ENCODE measurements around the gene DNAAF1. TPM values are rescaled to one million over a fixed set of nuclear protein-coding genes. Genes with fewer than 3 reads are reported as not detected.
"Not testable (repeated sequence)": the region's sequence is repeated elsewhere in the genome, so short reads cannot be mapped to it uniquely, and the experiment has no call there.

The DNAAF1 gene
- total and polyA plus RNA-seq, 4 experiments from 2014 or later = 0.19 to 1.2 TPM; not detected in 2

GRCh38 chr16:84197466-84198128 is 52.5 kb downstream of the DNAAF1 start:
- H3K4me1 ChIP-seq (ENCODE audit: insufficient read depth, low read length) = peaks cover 10% of the 10 kb centered on the region
- Mint-ChIP-seq H3K27ac (no peak overlapping the region), H3K27me3 (peaks cover 0 to 3% of the 10 kb centered on the region in 2 donors), H3K36me3 (no peaks in the 10 kb centered on the region), H3K9me3 (no peaks in the 10 kb centered on the region), H3K4me3 (no peak overlapping the region), H3K4me1 (peaks cover 3 to 18% (median 16%) of the 10 kb centered on the region in 4 donors)
- H3K36me3 ChIP-seq (ENCODE audit: insufficient read depth, low read length) = no peaks in the 10 kb centered on the region
- no peaks in the 10 kb centered on the region for H3K9me3 ChIP-seq (ENCODE audit: control insufficient read depth in 1 of 2, low read length in 2 of 2)
- CTCF ChIA-PET (ENCODE audit: partially characterized antibody) = interaction anchor here (1.5 kb wide), 1 partner anchor 10 kb away, joined by 4 read pairs; the partner anchor contains the start of gene TAF1C
- POLR2A ChIA-PET (ENCODE audit: partially characterized antibody) = no interaction called here
- H3K4me3 ChIP-seq (ENCODE audit: low read length in 2 of 2) = no peak overlapping the region
- no peaks in the 10 kb centered on the region for H3K27me3 ChIP-seq (ENCODE audit: insufficient read depth, low read length)
- intact Hi-C loops (cut with micrococcal nuclease) = no loop called here
- H3K27ac ChIP-seq (ENCODE audit: low read depth, low read length) = no peak overlapping the region
- DNase-seq = no peak

DNA sequence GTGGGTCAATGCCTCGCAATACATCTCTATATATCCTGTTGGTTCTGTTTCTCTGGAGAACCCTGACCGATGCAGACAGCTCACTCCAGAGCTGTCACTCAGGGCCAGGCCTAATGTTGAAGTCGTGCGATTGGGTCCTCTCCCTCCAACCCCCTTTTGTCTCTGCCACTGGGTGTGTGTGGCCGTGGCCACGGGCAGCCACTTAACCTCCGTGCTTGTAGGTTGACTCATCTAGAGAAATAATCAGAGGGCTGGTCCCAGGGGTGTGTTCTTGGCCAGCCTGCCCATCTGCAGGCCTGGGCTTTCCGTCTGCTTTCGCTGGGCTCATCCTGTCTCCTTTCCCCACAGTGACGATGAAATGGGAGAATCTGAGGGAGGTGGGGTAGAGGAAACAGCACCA is 53.3 kb downstream of the DNAAF1 start:
- Histone ChIP-seq H3K36me3 (ENCODE audit: insufficient read depth, low read length) (no peaks in the 10 kb centered on the region), H3K9me3 (ENCODE audit: control insufficient read depth in 1 of 2, low read length in 2 of 2) (no peaks in the 10 kb centered on the region), H3K4me3 (ENCODE audit: low read length in 2 of 2) (no peak overlapping the region), H3K4me1 (ENCODE audit: insufficient read depth, low read length) (peaks cover 8% of the 10 kb centered on the region), H3K27ac (ENCODE audit: low read depth, low read length) (no peak overlapping the region), H3K27me3 (ENCODE audit: insufficient read depth, low read length) (no peaks in the 10 kb centered on the region)
- H3K9me3 Mint-ChIP-seq = no peaks in the 10 kb centered on the region
- CTCF ChIA-PET (ENCODE audit: partially characterized antibody) = no interaction called here
- no peak overlapping the region for H3K27ac Mint-ChIP-seq
- peaks cover 0 to 4% of the 10 kb centered on the region in 2 donors for H3K27me3 Mint-ChIP-seq
- H3K4me3 Mint-ChIP-seq = no peak overlapping the region
- POLR2A ChIA-PET (ENCODE audit: partially characterized antibody) = no interaction called here
- DNase-seq = no peak
- no peaks in the 10 kb centered on the region for H3K36me3 Mint-ChIP-seq
- intact Hi-C loops (cut with micrococcal nuclease) = no loop called here
- H3K4me1 Mint-ChIP-seq = peaks cover 0 to 13% (median 11%) of the 10 kb centered on the region in 4 donors

- Mint-ChIP-seq H3K4me1 (peaks cover 0 to 6% (median 5%) of the 10 kb centered on the region in 4 donors), H3K36me3 (no peaks in the 10 kb centered on the region), H3K4me3 (no peak overlapping the region), H3K27ac (peak overlapping the region in 1 of 7 donors; percentile 52), H3K9me3 (no peaks in the 10 kb centered on the region), H3K27me3 (peaks cover 0 to 4% of the 10 kb centered on the region in 2 donors)
- peaks cover under 1% of the 10 kb centered on the region for H3K4me1 ChIP-seq (ENCODE audit: insufficient read depth, low read length)
- ChIA-PET CTCF (ENCODE audit: partially characterized antibody) (no interaction called here), POLR2A (ENCODE audit: partially characterized antibody) (no interaction called here)
- no peak overlapping the region for H3K27ac ChIP-seq (ENCODE audit: low read depth, low read length)
- no peaks in the 10 kb centered on the region for H3K9me3 ChIP-seq (ENCODE audit: control insufficient read depth in 1 of 2, low read length in 2 of 2)
- no peaks in the 10 kb centered on the region for H3K27me3 ChIP-seq (ENCODE audit: insufficient read depth, low read length)
- no peak for DNase-seq
- no peak overlapping the region for H3K4me3 ChIP-seq (ENCODE audit: low read length in 2 of 2)
- no peaks in the 10 kb centered on the region for H3K36me3 ChIP-seq (ENCODE audit: insufficient read depth, low read length)
- intact Hi-C loops (cut with micrococcal nuclease) = no loop called here
These were observed 54.0 kb downstream of the DNAAF1 start for GRCh38 chr16:84199097-84199496.

- ChIA-PET CTCF (ENCODE audit: partially characterized antibody) (no interaction called here), POLR2A (ENCODE audit: partially characterized antibody) (no interaction called here)
- Mint-ChIP-seq H3K9me3 (no peaks in the 10 kb centered on the region), H3K4me1 (no peaks in the 10 kb centered on the region), H3K27me3 (peaks cover 0 to 4% of the 10 kb centered on the region in 2 donors), H3K27ac (no peak overlapping the region), H3K36me3 (no peaks in the 10 kb centered on the region), H3K4me3 (no peak overlapping the region)
- no peaks in the 10 kb centered on the region for H3K9me3 ChIP-seq (ENCODE audit: control insufficient read depth in 1 of 2, low read length in 2 of 2)
- no peaks in the 10 kb centered on the region for H3K27me3 ChIP-seq (ENCODE audit: insufficient read depth, low read length)
- H3K36me3 ChIP-seq (ENCODE audit: insufficient read depth, low read length) = no peaks in the 10 kb centered on the region
- no peak overlapping the region for H3K4me3 ChIP-seq (ENCODE audit: low read length in 2 of 2)
- no peak for DNase-seq
- no peaks in the 10 kb centered on the region for H3K4me1 ChIP-seq (ENCODE audit: insufficient read depth, low read length)
- intact Hi-C loops (cut with micrococcal nuclease) = no loop called here
- H3K27ac ChIP-seq (ENCODE audit: low read depth, low read length) = no peak overlapping the region
These were observed 54.8 kb downstream of the DNAAF1 start for GRCh38 chr16:84199861-84200260.

DNA sequence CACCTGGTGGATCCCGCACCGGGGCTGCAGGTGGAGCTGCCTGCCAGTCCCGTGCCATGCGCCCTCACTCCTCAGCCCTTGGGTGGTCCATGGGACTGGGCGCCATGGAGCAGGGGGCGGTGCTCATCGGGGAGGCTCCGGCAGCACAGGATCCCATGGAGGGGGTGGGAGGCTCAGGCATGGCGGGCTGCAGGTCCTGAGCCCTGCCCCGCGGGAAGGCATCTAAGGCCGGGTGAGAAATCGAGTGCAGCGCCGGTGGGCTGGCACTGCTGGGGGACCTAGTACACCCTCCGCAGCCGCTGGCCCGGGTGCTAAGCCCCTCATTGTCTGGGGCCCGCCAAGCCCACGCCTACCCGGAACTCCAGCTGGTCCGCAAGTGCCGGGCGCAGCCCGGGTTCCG is 59.4 kb downstream of the DNAAF1 start:
- H3K27me3 ChIP-seq (ENCODE audit: insufficient read depth, low read length); H3K36me3 Mint-ChIP-seq; H3K27ac ChIP-seq (ENCODE audit: low read depth, low read length); H3K27me3 Mint-ChIP-seq; intact Hi-C loops (cut with micrococcal nuclease); H3K9me3 Mint-ChIP-seq; H3K27ac Mint-ChIP-seq; H3K36me3 ChIP-seq (ENCODE audit: insufficient read depth, low read length); POLR2A ChIA-PET (ENCODE audit: partially characterized antibody); H3K4me3 ChIP-seq (ENCODE audit: low read length in 2 of 2); H3K9me3 ChIP-seq (ENCODE audit: control insufficient read depth in 1 of 2, low read length in 2 of 2); H3K4me3 Mint-ChIP-seq; H3K4me1 ChIP-seq (ENCODE audit: insufficient read depth, low read length); DNase-seq; H3K4me1 Mint-ChIP-seq: not testable (repeated sequence)
- CTCF ChIA-PET (ENCODE audit: partially characterized antibody) = interaction anchor here (1.7 kb wide), 1 partner anchor 18 kb away, joined by 4 read pairs; the partner anchor contains the start of gene TAF1C

DNA sequence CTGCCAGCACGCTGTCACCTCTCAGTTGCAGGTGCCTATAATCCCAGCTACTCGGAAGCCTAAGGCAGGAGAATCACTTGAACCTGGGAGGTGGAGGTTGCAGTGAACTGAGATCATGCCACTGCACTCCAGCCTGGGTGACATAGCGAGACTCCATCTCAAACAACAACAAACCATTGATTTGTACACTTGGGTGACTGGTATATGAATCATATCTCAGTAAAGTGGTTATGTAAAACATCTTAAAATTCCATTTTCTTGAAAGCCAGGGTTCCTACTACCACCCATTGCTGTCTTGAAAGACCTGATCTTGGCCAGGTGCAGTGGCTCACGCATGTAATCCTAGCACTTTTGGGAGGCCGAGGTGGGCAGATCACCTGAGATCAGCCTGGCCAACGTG is 60.0 kb downstream of the DNAAF1 start:
- H3K27me3 ChIP-seq (ENCODE audit: insufficient read depth, low read length); CTCF ChIA-PET (ENCODE audit: partially characterized antibody); DNase-seq; H3K9me3 ChIP-seq (ENCODE audit: control insufficient read depth in 1 of 2, low read length in 2 of 2); H3K4me1 Mint-ChIP-seq; POLR2A ChIA-PET (ENCODE audit: partially characterized antibody); H3K36me3 ChIP-seq (ENCODE audit: insufficient read depth, low read length); H3K4me1 ChIP-seq (ENCODE audit: insufficient read depth, low read length); intact Hi-C loops (cut with micrococcal nuclease); H3K27ac ChIP-seq (ENCODE audit: low read depth, low read length); H3K4me3 ChIP-seq (ENCODE audit: low read length in 2 of 2); H3K27me3 Mint-ChIP-seq; H3K9me3 Mint-ChIP-seq; H3K36me3 Mint-ChIP-seq; H3K27ac Mint-ChIP-seq; H3K4me3 Mint-ChIP-seq: not testable (repeated sequence)

DNA sequence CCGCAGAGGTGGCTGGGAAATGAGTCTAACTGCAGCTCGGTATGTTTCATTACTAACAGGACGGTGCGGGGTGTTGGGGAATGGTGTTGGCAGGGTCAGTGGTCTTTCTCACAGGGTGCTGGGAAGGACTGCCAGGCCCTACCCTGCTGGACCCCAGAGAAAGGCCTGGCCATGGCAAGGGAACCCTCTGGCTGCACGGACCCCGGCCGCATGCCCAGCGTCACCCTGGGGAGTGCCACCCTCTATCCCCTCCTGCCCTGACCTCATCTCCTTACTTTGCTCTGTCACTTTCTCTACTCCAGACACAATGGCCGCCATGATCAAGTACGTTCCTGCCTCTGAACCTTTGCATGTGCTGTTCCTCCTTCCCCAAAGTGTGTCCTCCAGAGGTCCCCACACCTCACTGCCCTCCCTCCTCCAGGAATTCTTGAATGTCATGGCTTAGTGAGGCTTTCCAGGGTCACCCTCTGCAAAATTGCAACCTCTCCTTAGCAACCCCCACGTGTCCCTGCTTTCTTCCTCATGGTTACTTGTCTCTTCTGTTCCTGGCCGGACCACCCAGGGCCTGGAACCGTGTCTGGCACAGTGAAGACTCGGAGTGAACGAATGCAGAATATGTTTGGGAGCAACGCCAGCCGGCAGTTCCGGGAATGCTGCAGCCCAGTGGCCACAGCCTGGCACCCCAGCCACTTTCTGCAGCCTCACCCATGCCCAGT is 61.0 kb downstream of the DNAAF1 start:
- Mint-ChIP-seq H3K27ac (no peak overlapping the region), H3K27me3 (peaks cover 0 to 4% of the 10 kb centered on the region in 2 donors), H3K4me3 (no peak overlapping the region), H3K4me1 (no peaks in the 10 kb centered on the region), H3K9me3 (peaks cover 0 to 2% (median 0%) of the 10 kb centered on the region in 8 donors), H3K36me3 (no peaks in the 10 kb centered on the region)
- ChIA-PET CTCF (ENCODE audit: partially characterized antibody) (no interaction called here), POLR2A (ENCODE audit: partially characterized antibody) (no interaction called here)
- no peaks in the 10 kb centered on the region for H3K36me3 ChIP-seq (ENCODE audit: insufficient read depth, low read length)
- no peak overlapping the region for H3K4me3 ChIP-seq (ENCODE audit: low read length in 2 of 2)
- H3K4me1 ChIP-seq (ENCODE audit: insufficient read depth, low read length) = no peaks in the 10 kb centered on the region
- no peak overlapping the region for H3K27ac ChIP-seq (ENCODE audit: low read depth, low read length)
- no peaks in the 10 kb centered on the region for H3K9me3 ChIP-seq (ENCODE audit: control insufficient read depth in 1 of 2, low read length in 2 of 2)
- no peak for DNase-seq
- no peaks in the 10 kb centered on the region for H3K27me3 ChIP-seq (ENCODE audit: insufficient read depth, low read length)
- intact Hi-C loops (cut with micrococcal nuclease) = no loop called here
